Urinary bladder (tissue), 4 donors: ENCODE results near the gene ELFN2. TPM values are rescaled to one million over a fixed set of nuclear protein-coding genes. Genes with fewer than 3 reads are reported as not detected.

ENCODE experiments used
- DNase-seq: peaks from one replicate; pipeline ENCODE4 v3.0.0-alpha.2; 2015; ENCODE audit errors: extremely low spot score
- H3K27ac ChIP-seq: one replicate; pipeline ENCODE4 v1.5.1; 2013; ENCODE audit warnings: low read depth, mild to moderate bottlenecking, moderate library complexity
- H3K36me3 ChIP-seq: one replicate; pipeline ENCODE4 v1.6.1; 2013; ENCODE audit warnings: mild to moderate bottlenecking, moderate library complexity; ENCODE audit not compliant: insufficient read depth
- H3K4me1 ChIP-seq: one replicate; pipeline ENCODE4 v1.6.1; 2013; ENCODE audit warnings: mild to moderate bottlenecking, moderate library complexity; ENCODE audit not compliant: insufficient read depth
- H3K4me3 ChIP-seq: one replicate; pipeline ENCODE4 v1.5.1; 2013; ENCODE audit warnings: low read depth, low read length
- WGBS: extraction: QIAGEN DNeasy Blood & Tissue Kit; methylation state at CpG from one replicate; pipeline ENCODE4 v1.1.7; 2013; 5-methylcytosine and 5-hydroxymethylcytosine counted together
- polyA plus RNA-seq: library from polyadenylated mRNA; stranded (reverse); fragments of 200-250 nt; gene quantifications from one replicate; pipeline ENCODE4 v1.2.3, GENCODE V29; 2013
- total RNA-seq: library from RNA; depleted of rRNA; stranded (reverse); fragments of >200 nt; gene quantifications from one replicate; pipeline ENCODE4 v1.2.3, GENCODE V29; 2014
- donor health status: healthy with polysubstance abuse.
- donor health status: healthy.

The ELFN2 gene
- total and polyA plus RNA-seq, 2 donors = 0.05 to 0.21 TPM

DNA sequence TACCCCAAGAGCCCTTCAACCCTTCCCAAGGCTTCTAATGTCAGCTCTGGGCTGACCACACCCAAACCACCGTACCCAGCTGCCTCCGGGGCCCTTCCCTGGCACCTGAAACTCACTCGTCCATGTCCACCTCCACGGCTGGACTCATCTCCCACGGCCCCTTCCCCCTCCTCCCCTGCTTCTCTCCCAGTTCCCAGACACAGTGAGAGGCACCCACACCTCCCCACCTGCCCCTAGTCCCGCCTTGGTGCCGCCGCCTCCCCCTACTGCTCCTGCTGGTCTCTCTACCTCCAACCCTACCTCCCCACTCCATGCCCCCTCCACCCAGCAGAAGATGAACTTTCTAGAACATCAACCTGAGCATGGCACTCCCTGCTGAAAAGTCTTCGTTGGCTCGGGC, 39.5 kb downstream of the ELFN2 start:
- 54% methylated on average over 10 of the region's 10 CpGs for WGBS
- no peak overlapping the region for H3K4me3 ChIP-seq
- no peak for DNase-seq
- no peaks in the 10 kb centered on the region for H3K4me1 ChIP-seq
- no peaks in the 10 kb centered on the region for H3K36me3 ChIP-seq
- H3K27ac ChIP-seq = no peak overlapping the region

DNA sequence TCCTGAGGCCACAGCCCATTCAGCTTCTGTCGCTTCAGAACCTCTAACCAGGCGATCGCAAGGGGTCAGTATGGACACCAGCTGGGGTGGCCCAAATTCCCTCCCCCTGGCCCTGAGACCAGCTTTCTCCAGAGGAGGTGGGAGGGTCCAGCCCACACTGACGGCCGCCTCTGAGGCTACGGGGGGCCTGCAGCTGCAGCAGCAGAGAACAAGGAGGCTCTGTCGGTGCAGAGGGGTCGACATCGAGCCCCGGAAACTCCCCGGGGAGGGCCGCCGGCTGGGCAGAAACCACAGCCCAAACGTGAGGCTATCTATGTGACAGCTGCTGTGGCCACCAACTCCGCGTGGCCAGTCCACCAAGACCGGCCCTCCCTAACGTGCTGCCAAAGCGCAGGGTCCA, 40.8 kb downstream of the ELFN2 start:
- H3K36me3 ChIP-seq = no peaks in the 10 kb centered on the region
- no peaks in the 10 kb centered on the region for H3K4me1 ChIP-seq
- no peak overlapping the region for H3K27ac ChIP-seq
- DNase-seq = no peak
- H3K4me3 ChIP-seq = no peak overlapping the region
- WGBS = 68% methylated on average over 19 of the region's 19 CpGs

DNA sequence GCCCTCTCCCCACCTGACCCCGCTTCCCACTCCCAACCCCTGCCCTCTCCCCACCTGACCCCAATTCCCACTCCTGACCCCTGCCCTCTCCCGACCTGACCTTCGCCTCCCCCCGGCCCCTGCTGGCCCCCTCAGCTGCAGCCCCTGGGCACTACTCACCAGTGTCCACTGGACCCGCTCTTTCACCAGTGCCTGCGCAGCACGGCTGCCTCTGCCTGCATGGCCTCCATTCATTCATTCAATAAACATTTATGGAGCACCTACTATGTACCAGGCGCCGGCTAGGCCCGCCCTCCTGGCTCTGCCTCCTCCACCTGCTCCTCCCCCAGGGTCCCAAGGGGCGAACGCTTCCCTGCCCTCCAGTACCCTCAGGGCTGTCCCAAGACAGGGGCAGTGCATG, 42.6 kb downstream of the ELFN2 start:
- Histone ChIP-seq H3K27ac (no peak overlapping the region), H3K4me3 (no peak overlapping the region), H3K36me3 (no peaks in the 10 kb centered on the region), H3K4me1 (no peaks in the 10 kb centered on the region)
- 83% methylated on average over 12 of the region's 12 CpGs for WGBS
- no peak for DNase-seq

DNA sequence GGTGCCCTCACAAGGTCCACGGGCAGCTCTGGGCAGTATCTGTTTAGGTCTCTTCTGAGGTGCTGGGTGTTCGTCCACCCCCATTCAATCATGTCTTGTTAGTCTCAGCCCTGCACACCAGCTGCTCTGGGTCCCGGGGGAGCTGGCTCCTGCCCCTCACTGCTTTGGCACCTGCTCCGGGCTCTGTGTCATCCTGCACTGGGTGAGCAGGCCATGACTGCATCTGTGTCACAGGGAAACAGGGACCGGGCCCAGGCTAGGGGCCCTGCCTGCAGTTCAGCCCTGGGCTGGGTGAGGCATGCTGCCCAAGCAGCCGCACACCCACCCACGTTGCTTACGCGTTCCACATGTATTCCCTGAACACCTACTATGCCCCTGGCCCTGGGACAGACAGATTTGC, 43.9 kb downstream of the ELFN2 start:
- Histone ChIP-seq H3K36me3 (no peaks in the 10 kb centered on the region), H3K4me1 (no peaks in the 10 kb centered on the region), H3K4me3 (no peak overlapping the region), H3K27ac (no peak overlapping the region)
- no peak for DNase-seq
- 83% methylated on average over 9 of the region's 9 CpGs for WGBS

DNA sequence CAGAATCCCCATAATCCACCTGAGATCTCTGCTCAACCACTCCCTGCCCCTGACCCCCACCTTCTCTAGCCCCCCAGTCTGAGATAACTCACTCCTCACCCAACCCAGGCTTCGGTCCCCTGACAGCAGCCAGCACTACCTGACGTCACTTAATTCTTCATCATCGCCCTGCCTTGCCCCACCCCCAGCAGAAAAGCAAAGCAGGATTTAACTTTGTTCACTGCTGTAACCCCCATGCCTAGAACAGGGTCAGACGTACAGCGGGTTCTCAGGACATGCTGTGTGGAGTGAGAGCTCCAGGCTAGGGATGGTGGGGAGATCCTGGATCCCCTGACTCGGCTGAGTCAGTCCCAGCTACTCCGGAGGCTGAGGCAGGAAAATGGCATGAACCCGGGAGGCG, 45.8 kb downstream of the ELFN2 start:
- no peak overlapping the region for H3K4me3 ChIP-seq
- no peaks in the 10 kb centered on the region for H3K36me3 ChIP-seq
- no peaks in the 10 kb centered on the region for H3K4me1 ChIP-seq
- no peak for DNase-seq
- H3K27ac ChIP-seq = no peak overlapping the region
- WGBS = 47% methylated on average over 9 of the region's 9 CpGs

DNA sequence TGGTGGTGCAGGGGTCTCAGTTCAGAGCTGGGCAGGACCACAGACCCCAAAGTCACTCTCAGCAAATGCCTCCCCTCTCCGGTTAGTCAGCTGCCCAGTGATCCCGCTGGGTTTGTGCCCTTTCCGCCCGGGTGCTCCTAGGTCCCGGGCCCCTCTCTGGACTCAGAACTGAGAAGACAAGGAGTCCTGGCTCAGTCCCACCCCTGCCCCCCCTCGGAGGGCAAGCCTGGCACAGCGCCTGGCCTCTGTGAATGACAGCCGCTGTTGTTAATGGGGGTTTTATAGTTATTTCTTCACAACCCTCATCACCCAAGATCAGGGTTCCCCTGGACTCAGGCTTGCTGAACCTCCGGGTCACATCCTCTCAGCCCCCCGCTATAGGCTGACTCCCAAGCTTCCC, 47.6 kb downstream of the ELFN2 start:
- WGBS = 51% methylated on average over 10 of the region's 10 CpGs
- H3K36me3 ChIP-seq = no peaks in the 10 kb centered on the region
- no peak overlapping the region for H3K4me3 ChIP-seq
- no peak for DNase-seq
- H3K4me1 ChIP-seq = no peaks in the 10 kb centered on the region
- H3K27ac ChIP-seq = no peak overlapping the region

DNA sequence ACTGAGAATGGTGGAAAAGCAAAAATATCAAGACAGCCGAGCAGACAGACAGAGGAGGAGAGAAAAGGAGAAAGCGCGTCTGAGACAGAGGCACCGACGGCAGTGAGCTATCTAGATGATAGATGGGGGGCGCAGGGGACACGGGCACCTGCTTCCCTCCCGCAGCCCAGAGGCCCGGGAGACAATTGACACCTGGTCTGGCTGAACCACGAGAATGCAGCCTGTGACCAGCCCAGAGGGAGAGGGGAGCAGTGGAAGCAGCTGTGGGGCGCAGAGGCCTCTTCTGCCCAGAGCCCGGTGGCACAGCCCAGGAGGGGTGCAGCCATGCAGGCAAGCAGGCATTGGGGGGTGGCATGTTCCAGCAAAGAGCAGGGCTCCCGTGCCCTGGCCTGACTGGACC, 48.2 kb downstream of the ELFN2 start:
- Histone ChIP-seq H3K4me1 (no peaks in the 10 kb centered on the region), H3K4me3 (no peak overlapping the region), H3K36me3 (no peaks in the 10 kb centered on the region), H3K27ac (no peak overlapping the region)
- 46% methylated on average over 13 of the region's 13 CpGs for WGBS
- no peak for DNase-seq

DNA sequence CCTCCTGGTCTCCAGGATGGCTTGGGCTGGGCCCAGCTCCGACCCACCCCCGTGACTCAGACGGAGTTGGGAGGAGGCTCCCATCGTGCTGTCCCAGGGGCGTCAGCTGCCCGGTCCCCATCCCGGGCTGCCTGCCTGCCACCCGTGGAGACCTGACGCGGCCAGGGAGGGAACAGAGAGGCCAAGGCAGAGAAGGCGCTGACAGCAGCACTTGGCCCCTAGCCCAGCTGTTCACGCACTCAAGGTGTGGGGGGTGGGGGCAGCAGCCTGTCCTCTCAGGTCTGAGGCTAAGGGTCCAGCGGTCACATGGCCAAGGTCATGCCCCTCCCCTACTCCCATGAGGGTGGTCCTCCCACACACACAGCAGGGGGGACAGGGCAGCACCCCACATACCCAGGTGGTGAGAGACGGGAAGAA, 48.6 kb downstream of the ELFN2 start:
- H3K4me1 ChIP-seq = no peaks in the 10 kb centered on the region
- no peaks in the 10 kb centered on the region for H3K36me3 ChIP-seq
- no peak overlapping the region for H3K27ac ChIP-seq
- DNase-seq = no peak
- no peak overlapping the region for H3K4me3 ChIP-seq
- 40% methylated on average over 14 of the region's 14 CpGs for WGBS

DNA sequence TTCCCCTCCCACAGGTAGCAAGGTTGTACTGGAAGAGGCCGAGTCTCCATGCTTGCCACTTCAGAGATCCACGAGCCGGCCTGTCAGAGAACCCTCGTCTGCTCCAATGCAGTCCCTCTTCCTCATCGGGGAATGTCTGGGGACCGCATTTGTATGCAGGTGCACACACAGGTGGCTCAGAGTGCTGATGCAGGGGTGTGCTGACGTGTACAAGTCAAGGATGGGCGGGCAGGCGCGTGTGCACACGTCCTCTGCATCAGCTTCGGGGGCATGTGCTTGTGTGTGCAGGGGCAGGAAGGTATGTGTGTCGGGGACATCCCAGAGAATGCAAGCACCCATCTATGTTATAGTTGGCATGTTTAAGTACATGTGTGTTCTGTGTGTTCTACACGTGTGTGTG, 49.4 kb downstream of the ELFN2 start:
- no peak for DNase-seq
- H3K27ac ChIP-seq = no peak overlapping the region
- 80% methylated on average over 14 of the region's 14 CpGs for WGBS
- no peak overlapping the region for H3K4me3 ChIP-seq
- no peaks in the 10 kb centered on the region for H3K36me3 ChIP-seq
- no peaks in the 10 kb centered on the region for H3K4me1 ChIP-seq

DNA sequence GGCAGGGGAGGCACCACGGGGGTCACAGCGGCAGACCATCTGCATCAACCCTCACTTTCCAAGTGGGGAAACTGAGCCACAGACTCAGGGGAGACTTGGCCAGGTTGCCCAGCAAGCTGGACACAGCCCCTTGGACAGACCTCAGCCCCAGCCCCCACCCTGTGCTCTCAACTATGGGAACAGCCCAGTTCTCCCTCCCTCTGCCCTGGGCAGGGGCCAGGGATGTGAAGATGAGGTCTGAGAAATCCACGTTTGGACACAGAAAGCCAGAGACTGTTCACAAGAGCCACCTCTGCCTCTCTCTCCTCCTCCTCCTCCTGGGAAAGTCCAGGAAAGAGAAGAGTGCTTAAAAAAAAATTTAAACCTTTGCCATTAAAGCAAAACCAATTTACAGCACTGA, 50.1 kb downstream of the ELFN2 start:
- no peak for DNase-seq
- H3K4me1 ChIP-seq = no peaks in the 10 kb centered on the region
- WGBS = 58% methylated on average over 3 of the region's 3 CpGs
- no peak overlapping the region for H3K4me3 ChIP-seq
- H3K36me3 ChIP-seq = no peaks in the 10 kb centered on the region
- H3K27ac ChIP-seq = no peak overlapping the region

DNA sequence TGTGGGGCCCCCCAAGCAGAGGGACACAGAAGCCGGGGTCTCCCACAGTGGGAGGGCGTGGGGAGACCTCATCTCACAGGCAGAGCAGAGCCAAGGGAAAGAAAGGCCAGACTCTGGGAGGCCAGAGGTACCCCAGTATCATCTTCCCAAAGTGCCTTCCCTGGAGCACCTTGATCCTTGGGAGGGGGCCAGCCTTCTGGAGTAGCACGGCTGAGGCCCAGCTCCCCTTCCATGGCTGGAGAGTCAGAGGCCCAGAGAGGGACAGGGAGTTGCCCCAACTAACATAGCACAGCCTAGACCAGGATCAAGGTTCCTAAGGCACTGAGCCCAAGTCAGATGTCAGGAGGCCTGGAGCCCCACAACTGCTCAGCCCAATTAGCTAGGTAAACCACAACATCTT, 50.6 kb downstream of the ELFN2 start:
- DNase-seq = no peak
- H3K36me3 ChIP-seq = no peaks in the 10 kb centered on the region
- no peaks in the 10 kb centered on the region for H3K4me1 ChIP-seq
- H3K27ac ChIP-seq = no peak overlapping the region
- WGBS = 63% methylated on average over 3 of the region's 3 CpGs
- no peak overlapping the region for H3K4me3 ChIP-seq

DNA sequence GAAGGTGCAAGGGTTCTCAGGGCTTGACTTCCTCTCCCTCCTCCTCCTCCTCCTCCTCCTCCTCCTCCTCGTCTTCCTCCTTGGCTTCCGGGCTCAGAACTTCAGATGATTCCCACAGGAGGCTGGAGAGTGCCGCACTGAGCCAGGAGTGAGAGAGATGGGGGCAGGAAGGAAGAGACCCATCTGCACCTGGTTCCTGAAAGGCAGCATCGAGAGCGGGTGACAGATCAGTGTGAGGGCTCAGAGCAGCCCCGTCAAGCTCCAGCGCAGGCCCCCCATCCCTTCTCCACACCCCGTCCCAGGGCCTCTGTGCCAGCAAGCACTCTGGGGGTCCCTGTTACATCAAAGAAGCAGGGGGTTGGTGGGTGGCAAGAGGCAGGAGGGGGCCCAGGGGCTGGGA, 51.5 kb downstream of the ELFN2 start:
- H3K36me3 ChIP-seq = no peaks in the 10 kb centered on the region
- no peak overlapping the region for H3K27ac ChIP-seq
- H3K4me1 ChIP-seq = no peaks in the 10 kb centered on the region
- H3K4me3 ChIP-seq = no peak overlapping the region
- DNase-seq = no peak
- whole genome bisulfite sequencing = 67% methylated on average over 8 of the region's 8 CpGs

DNA sequence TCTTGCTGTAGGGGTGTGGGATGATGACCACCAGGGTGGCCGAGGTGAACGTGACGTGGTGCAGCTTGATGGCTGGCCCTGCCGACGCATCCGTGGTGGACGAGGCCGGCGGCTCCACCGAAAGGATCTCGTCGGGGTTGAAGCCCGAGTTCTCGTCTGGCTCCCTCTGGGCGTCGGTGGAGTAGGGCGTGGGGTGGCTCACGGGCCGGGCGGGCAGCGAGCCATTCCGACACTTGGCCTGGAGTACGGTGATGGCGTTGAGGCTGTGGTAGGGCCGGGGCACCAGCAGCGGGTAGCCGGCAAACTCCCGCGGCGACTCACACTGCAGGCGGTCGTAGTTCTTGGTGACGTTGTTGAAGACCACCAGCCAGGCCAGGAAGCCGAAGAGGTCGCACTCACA, 52.7 kb downstream of the ELFN2 start:
- H3K4me3 ChIP-seq = no peak overlapping the region
- DNase-seq = no peak
- H3K4me1 ChIP-seq = no peaks in the 10 kb centered on the region
- no peaks in the 10 kb centered on the region for H3K36me3 ChIP-seq
- WGBS = 94% methylated on average over 35 of the region's 35 CpGs
- H3K27ac ChIP-seq = no peak overlapping the region

DNA sequence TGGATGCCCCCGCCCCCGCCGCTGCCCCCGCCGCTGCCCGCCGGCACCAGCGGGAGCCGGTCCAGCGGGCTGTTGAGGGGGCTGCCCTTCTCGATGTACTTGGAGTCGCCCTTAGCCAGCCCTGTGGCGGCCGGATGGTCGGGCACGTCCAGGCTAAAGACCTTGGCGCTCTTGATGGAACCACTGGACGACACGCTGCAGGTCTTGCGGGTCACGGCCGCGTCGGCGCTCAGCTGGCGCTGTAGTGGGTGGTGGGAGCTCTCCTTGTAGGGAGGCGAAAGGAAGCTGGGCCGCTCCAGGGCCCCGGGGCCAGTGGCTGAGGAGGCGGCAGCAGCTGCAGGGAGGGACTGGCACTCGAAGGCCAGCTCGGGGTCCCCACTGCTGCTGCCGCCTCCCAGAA, 53.8 kb downstream of the ELFN2 start:
- no peak overlapping the region for H3K4me3 ChIP-seq
- H3K27ac ChIP-seq = no peak overlapping the region
- H3K4me1 ChIP-seq = no peaks in the 10 kb centered on the region
- 91% methylated on average over 33 of the region's 33 CpGs for WGBS
- no peaks in the 10 kb centered on the region for H3K36me3 ChIP-seq
- DNase-seq = no peak

DNA sequence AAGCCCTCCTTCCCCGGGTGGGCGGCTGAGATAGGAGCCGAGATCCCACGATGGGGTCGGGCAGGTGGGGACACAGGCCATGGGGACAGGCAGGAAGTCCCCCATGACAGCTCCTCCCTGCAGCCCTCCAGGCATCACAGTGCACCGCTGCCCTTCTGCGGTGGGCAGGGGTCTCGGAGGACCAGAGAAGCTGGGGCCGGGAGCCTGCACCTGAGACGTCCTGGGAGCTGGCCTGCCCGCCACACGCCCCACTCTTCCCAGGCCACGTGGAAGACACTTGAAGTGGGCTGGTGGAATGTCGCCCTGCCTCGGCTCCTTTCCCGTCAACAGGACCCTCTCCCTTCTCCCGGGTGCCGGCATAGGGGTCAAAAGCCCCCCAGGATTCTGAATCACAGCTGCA, 55.4 kb downstream of the ELFN2 start:
- DNase-seq = no peak
- Histone ChIP-seq H3K36me3 (no peaks in the 10 kb centered on the region), H3K27ac (no peak overlapping the region), H3K4me3 (no peak overlapping the region), H3K4me1 (no peaks in the 10 kb centered on the region)
- 78% methylated on average over 18 of the region's 18 CpGs for WGBS
